ENCODE data around the gene RFC2. TPM values are rescaled to one million over a fixed set of nuclear protein-coding genes. Genes with fewer than 3 reads are reported as not detected.

Gene RFC2
- total RNA-seq, 4 donors from 2014 or later: 7.3 to 17.7 (median 11.7) TPM

- no peak for TF ChIP-seq CTCF (IDR thresholded peaks at IDR 0.05; ENCODE audit: low read depth)
Observed at GRCh38 chr7:74253835-74254128, 417 bp downstream of the RFC2 start.

GRCh38 chr7:74253331-74253730 lies 868 bp downstream of the RFC2 start:
- no peak for TF ChIP-seq CTCF (IDR thresholded peaks at IDR 0.05; ENCODE audit: low read depth)

- no peak for TF ChIP-seq CTCF (IDR thresholded peaks at IDR 0.05; ENCODE audit: low read depth)
Observed at GRCh38 chr7:74252893-74253292, 1.3 kb downstream of the RFC2 start.

GRCh38 chr7:74248156-74248555 lies 6.0 kb downstream of the RFC2 start:
- TF ChIP-seq CTCF (IDR thresholded peaks at IDR 0.05; ENCODE audit: low read depth): no peak

GRCh38 chr7:74246497-74246896 lies 7.7 kb downstream of the RFC2 start:
- TF ChIP-seq CTCF (IDR thresholded peaks at IDR 0.05; ENCODE audit: low read depth): no peak

- TF ChIP-seq CTCF (IDR thresholded peaks at IDR 0.05; ENCODE audit: low read depth): no peak
Observed at GRCh38 chr7:74242122-74242443, 12.1 kb downstream of the RFC2 start.

GRCh38 chr7:74240482-74240881 lies 13.7 kb downstream of the RFC2 start:
- TF ChIP-seq CTCF (IDR thresholded peaks at IDR 0.05; ENCODE audit: low read depth): no peak

GRCh38 chr7:74236284-74236683 lies 17.9 kb downstream of the RFC2 start:
- no peak for TF ChIP-seq CTCF (IDR thresholded peaks at IDR 0.05; ENCODE audit: low read depth)
